Measurements from ENCODE around the gene MAL.

Gene MAL

DNA sequence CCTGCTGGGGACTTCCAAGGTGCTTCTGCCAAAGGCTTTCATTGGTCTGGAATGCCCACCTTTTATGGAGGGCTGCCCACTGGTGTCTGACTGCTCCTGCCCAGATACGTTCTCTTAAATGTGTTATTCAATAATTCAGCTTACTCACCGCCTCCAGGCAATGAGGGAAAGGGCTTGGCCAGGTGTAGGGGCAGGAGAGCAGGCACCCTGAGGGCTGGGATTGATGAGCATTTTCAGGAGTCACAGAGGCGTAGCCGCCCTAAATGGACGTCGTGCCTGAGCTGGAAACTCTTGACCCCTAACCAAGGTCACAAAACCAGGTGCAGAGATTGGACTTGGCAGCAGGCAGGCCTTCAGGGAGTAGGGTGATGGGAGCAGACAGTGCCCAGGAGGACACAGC, 26.8 kb downstream of the MAL start:
- TF ChIP-seq, protein P1, sequence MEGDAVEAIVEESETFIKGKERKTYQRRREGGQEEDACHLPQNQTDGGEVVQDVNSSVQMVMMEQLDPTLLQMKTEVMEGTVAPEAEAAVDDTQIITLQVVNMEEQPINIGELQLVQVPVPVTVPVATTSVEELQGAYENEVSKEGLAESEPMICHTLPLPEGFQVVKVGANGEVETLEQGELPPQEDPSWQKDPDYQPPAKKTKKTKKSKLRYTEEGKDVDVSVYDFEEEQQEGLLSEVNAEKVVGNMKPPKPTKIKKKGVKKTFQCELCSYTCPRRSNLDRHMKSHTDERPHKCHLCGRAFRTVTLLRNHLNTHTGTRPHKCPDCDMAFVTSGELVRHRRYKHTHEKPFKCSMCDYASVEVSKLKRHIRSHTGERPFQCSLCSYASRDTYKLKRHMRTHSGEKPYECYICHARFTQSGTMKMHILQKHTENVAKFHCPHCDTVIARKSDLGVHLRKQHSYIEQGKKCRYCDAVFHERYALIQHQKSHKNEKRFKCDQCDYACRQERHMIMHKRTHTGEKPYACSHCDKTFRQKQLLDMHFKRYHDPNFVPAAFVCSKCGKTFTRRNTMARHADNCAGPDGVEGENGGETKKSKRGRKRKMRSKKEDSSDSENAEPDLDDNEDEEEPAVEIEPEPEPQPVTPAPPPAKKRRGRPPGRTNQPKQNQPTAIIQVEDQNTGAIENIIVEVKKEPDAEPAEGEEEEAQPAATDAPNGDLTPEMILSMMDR (IDR thresholded peaks at IDR 0.05; ENCODE audit: control insufficient read depth, extremely low read depth, insufficient read depth) = no peak

DNA sequence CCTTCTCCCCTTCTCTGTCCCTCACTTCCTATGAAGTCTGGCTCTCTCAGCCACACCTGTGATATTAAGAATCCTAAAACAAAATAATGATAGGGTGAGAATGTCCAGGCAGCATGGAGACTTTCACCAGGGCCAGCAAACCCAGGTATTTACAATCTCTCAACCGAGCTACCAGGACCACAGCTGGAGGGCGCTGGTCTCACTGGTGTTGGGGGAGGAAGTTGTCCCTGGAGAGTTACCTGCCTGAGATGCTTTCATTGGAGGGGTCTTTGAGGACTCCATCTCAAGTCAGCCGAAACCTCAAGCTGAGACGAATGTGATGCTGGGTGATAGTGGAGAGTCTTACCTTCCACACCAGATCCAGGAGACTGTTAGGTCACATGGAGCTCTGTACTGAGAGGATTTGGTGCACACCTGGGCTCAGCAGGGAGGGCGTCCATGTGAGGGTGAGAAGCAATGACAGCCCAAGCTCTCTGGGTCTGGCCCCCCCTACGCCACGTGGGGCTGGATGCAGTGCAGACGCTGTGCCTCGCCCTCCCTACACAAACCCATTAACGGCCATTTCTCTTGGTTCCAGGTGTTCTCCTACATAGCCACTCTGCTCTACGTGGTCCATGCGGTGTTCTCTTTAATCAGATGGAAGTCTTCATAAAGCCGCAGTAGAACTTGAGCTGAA, 27.4 kb downstream of the MAL start:
- TF ChIP-seq, protein P1 (IDR thresholded peaks at IDR 0.05; ENCODE audit: control insufficient read depth, extremely low read depth, insufficient read depth) = no peak
- H3K4me3 ChIP-seq (ENCODE audit: low read depth, low read length) = no peak overlapping the region
- no peak for DNase-seq (ENCODE audit: low read depth)

More for the DNA sequence above, 26.8 kb downstream of the MAL start:
- no peak overlapping the region for H3K4me3 ChIP-seq (ENCODE audit: low read depth, low read length)
- no peak for DNase-seq (ENCODE audit: low read depth)

DNA sequence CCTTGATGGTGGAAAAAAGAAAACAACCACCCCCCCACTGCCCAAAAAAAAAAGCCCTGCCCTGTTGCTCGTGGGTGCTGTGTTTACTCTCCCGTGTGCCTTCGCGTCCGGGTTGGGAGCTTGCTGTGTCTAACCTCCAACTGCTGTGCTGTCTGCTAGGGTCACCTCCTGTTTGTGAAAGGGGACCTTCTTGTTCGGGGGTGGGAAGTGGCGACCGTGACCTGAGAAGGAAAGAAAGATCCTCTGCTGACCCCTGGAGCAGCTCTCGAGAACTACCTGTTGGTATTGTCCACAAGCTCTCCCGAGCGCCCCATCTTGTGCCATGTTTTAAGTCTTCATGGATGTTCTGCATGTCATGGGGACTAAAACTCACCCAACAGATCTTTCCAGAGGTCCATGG, 28.0 kb downstream of the MAL start:
- DNase-seq (ENCODE audit: low read depth) = no peak
- TF ChIP-seq, protein P1 (IDR thresholded peaks at IDR 0.05; ENCODE audit: control insufficient read depth, extremely low read depth, insufficient read depth) = peak; percentile 26; the same call in 1 of the 2 replicates
- H3K4me3 ChIP-seq (ENCODE audit: low read depth, low read length) = no peak overlapping the region

DNA sequence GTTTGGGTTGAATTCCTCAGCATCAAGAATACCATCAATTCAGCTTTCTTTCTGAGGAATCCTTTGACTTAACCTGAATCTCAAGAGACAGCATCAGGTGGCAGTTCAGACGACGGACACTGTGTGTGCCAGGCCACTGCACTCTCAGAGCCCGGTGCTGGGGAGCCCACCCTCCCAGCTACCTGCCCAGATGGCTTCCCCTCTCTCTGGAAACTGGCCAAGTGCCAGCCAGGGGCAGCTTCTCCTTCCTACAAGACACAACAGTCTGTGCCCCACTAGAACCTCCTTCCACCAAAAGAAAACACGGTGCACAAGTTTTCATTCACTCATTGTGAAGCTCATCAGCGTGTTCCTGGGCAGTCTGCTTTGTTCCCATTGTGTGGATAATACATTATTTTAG, 28.5 kb downstream of the MAL start:
- DNase-seq (ENCODE audit: low read depth) = no peak
- H3K4me3 ChIP-seq (ENCODE audit: low read depth, low read length) = no peak overlapping the region
- TF ChIP-seq, protein P1 (IDR thresholded peaks at IDR 0.05; ENCODE audit: control insufficient read depth, extremely low read depth, insufficient read depth) = no peak

DNA sequence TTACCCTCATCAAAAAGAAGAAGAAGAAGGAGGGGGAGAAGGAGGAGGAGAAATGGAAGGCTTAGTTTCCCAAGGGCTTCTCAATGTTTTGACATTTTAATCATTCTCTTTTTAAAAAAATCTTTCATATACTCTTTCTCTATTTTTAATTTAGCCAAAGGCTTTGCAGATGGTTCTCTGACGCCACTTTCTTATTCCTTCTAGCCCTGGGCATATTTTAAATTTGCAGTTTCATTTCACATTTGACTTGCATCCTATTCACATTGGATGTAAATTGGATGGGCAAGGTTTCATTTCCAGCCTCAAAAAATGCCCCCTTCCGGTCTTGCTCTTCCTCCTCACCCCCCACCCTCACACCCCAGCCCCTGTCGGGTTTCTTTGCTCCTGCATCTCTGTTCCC, 29.8 kb downstream of the MAL start:
- H3K4me3 ChIP-seq (ENCODE audit: low read depth, low read length) = no peak overlapping the region
- TF ChIP-seq, protein P1 (IDR thresholded peaks at IDR 0.05; ENCODE audit: control insufficient read depth, extremely low read depth, insufficient read depth) = no peak
- DNase-seq (ENCODE audit: low read depth) = no peak

DNA sequence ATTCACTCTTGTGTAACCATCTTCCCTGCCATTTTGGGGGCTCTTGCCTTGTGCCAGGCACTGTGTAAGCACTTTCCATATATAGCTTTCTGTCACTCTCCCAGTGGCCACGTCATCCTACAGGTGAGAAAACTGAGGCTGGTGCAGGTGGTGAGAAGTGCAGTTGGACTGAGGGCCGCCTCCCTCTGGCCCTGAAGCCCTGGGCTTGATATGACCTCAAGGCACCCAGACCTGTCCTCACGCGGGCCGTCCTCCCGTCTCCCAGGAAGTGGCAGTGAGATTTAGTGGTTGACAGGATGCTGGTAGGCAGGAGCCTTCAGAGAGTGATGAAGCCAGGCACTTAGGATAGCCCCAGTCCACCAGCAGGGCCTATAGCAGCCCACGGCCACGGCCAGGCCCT, 30.5 kb downstream of the MAL start:
- DNase-seq (ENCODE audit: low read depth) = no peak
- TF ChIP-seq, protein P1 (IDR thresholded peaks at IDR 0.05; ENCODE audit: control insufficient read depth, extremely low read depth, insufficient read depth) = no peak
- no peak overlapping the region for H3K4me3 ChIP-seq (ENCODE audit: low read depth, low read length)
